Sigmoid colon (tissue), 4 donors: Measurements from ENCODE around the gene CSTPP1.

Experiments
- CTCF ChIP-seq, 4 experiments: fragments of 450-650 bp in 3 of 4; fragments of 200-600 bp in 1 of 4; IDR thresholded peaks; one replicate each; pipeline ENCODE4 v1.5.1; 2016 to 2019; ENCODE audit warnings: antibody characterized with exemption in 4 of 4, mild to moderate bottlenecking in 3 of 4, moderate library complexity in 2 of 4
- EP300 ChIP-seq, 4 donors: sonication (generic); formaldehyde crosslinking; IDR thresholded peaks; one replicate each; pipeline ENCODE4 v1.6.1; 2017; ENCODE audit warnings: antibody characterized with exemption in 4 of 4
- POLR2A ChIP-seq, 2 donors: fragments of 450-650 bp; IDR thresholded peaks; one replicate each; pipeline ENCODE4 v1.6.1; 2016; ENCODE audit warnings: antibody characterized with exemption in 2 of 2, mild to moderate bottlenecking in 2 of 2, moderate library complexity in 2 of 2
- POLR2AphosphoS5 ChIP-seq, 4 donors: sonication (generic); formaldehyde crosslinking; IDR thresholded peaks; one replicate each; pipeline ENCODE4 v1.6.1; 2017; ENCODE audit warnings: antibody characterized with exemption in 4 of 4

DNA sequence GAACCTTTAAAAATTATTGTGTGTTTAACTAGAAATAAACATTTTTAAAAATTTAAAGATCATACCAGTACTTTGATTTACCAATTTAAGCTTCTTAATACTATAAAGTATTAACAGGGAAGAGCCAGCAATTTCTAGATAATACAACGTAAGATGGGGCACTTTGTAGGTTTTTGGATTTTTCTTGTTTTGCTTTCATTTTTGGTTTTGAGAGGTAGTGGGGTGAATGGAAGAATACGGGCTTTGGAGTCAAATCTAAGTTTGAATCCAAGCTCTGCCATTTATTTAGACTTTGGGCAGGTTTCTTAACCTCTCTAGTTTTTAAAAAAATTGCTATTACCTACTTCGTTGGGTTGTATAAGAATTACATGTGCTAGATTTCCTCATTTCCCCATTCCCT, 44.9 kb downstream of the CSTPP1 start:
- no peak for TF ChIP-seq CTCF (IDR thresholded peaks at IDR 0.05)
- no peak for TF ChIP-seq POLR2A (IDR thresholded peaks at IDR 0.05)
- no peak for TF ChIP-seq POLR2AphosphoS5 (IDR thresholded peaks at IDR 0.05)
- no peak for TF ChIP-seq EP300 (IDR thresholded peaks at IDR 0.05)
